SU-DHL-6 (cell line): ENCODE data around the gene GAS7.

Experiments used
- CTCF ChIP-seq: fragments of 200-600 bp; sonication (generic); IDR thresholded peaks from one replicate; pipeline ENCODE4 v1.5.1; 2017; ENCODE audit warnings: antibody characterized with exemption, mild to moderate bottlenecking, low read length, moderate library complexity; ENCODE audit not compliant: insufficient read depth, poor library complexity, severe bottlenecking
- EZH2phosphoT487 ChIP-seq: fragments of 200-600 bp; sonication (generic), shearing (Covaris generic); conservative IDR thresholded peaks from 2 replicates; pipeline ENCODE4 v1.6.1; 2018; ENCODE audit warnings: mild to moderate bottlenecking, antibody characterized with exemption, low read length, moderate library complexity, mixed read lengths

DNA sequence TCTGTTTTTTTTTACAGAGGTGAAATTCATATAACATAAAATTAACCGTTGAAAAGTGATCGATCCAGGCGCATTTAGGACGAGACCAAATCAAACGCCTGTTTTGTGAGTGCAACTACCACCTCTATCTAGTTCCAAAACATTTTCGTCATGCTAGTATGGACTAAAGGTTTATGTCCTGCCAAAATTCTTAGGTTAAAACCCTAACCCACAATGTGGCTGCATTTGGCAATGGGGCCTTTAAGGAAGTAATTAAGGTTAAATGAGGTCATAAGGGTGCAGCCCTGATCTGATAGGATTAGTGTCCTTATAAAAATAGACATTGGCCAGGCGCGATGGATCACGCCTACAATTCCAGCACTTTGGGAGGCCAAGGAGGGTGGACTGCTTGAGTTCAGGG, 260.5 kb downstream of the GAS7 start:
- no peak for TF ChIP-seq CTCF
- no peak for TF ChIP-seq EZH2phosphoT487
